Left ventricle myocardium inferior (tissue), 1 donor: ENCODE measurements around the gene STK38. TPM values are rescaled to one million over a fixed set of nuclear protein-coding genes. Genes with fewer than 3 reads are reported as not detected.
"Not testable (repeated sequence)": the region's sequence is repeated elsewhere in the genome, so short reads cannot be mapped to it uniquely, and the experiment has no call there.

ENCODE experiments used
- DNase-seq: peaks from one replicate; pipeline ENCODE4 v3.0.0-alpha.2; 2020
- H3K27ac ChIP-seq: fragments of 200-600 bp; replicated peaks from 2 replicates; pipeline ENCODE4 v1.8.0; 2021
- H3K27me3 ChIP-seq: fragments of 200-600 bp; 2 replicates; pipeline ENCODE4 v1.8.0; 2021; ENCODE audit warnings: low read depth
- H3K36me3 ChIP-seq: fragments of 200-600 bp; 2 replicates; pipeline ENCODE4 v1.8.0; 2021
- H3K4me1 ChIP-seq: fragments of 200-600 bp; 2 replicates; pipeline ENCODE4 v1.8.0; 2021
- H3K4me3 ChIP-seq: fragments of 200-600 bp; 2 replicates; pipeline ENCODE4 v1.8.0; 2021; ENCODE audit warnings: mild to moderate bottlenecking, moderate library complexity
- H3K9me3 ChIP-seq: fragments of 200-600 bp; replicated peaks from 2 replicates; pipeline ENCODE4 v1.8.0; 2021
- intact Hi-C: fragments of 100-400 bp; cut with micrococcal nuclease; formaldehyde crosslinking; loops from one replicate; pipeline ENCODE4 v1.11.0; 2022
- total RNA-seq: library from RNA; stranded (reverse); fragmentation: NEBNext Ultra II Directional; extraction: Animal tissue kit (Norgen Biotek cat#: 25700); gene quantifications from one replicate; pipeline ENCODE4 v1.2.1, GENCODE V29; 2021
- TF ChIP-seq, protein P1 (sequence below): fragments of 200-600 bp; IDR thresholded peaks from 2 replicates; pipeline ENCODE4 v1.8.0; 2021; ENCODE audit warnings: antibody characterized with exemption, mild to moderate bottlenecking, borderline replicate concordance
- donor health status: DM: no; HTN: yes; CAD: no; lungs with severe emphysema.

STK38 gene
- total RNA-seq, 1 donor from 2014 or later, result 25.5 TPM

- H3K27me3 ChIP-seq, result no peaks in the 10 kb centered on the region
- no peaks in the 10 kb centered on the region for H3K36me3 ChIP-seq
- H3K27ac ChIP-seq, result no peak overlapping the region
- DNase-seq, result no peak
- H3K9me3 ChIP-seq, result no peaks in the 10 kb centered on the region
- TF ChIP-seq, protein P1, sequence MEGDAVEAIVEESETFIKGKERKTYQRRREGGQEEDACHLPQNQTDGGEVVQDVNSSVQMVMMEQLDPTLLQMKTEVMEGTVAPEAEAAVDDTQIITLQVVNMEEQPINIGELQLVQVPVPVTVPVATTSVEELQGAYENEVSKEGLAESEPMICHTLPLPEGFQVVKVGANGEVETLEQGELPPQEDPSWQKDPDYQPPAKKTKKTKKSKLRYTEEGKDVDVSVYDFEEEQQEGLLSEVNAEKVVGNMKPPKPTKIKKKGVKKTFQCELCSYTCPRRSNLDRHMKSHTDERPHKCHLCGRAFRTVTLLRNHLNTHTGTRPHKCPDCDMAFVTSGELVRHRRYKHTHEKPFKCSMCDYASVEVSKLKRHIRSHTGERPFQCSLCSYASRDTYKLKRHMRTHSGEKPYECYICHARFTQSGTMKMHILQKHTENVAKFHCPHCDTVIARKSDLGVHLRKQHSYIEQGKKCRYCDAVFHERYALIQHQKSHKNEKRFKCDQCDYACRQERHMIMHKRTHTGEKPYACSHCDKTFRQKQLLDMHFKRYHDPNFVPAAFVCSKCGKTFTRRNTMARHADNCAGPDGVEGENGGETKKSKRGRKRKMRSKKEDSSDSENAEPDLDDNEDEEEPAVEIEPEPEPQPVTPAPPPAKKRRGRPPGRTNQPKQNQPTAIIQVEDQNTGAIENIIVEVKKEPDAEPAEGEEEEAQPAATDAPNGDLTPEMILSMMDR, result no peak
- peaks cover 41% of the 10 kb centered on the region for H3K4me1 ChIP-seq
- no peak overlapping the region for H3K4me3 ChIP-seq
- intact Hi-C loops, result no loop called here
Measured at GRCh38 chr6:36460916-36461315, 86.4 kb downstream of the STK38 start.

- Histone ChIP-seq H3K9me3 (no peaks in the 10 kb centered on the region), H3K4me3 (no peak overlapping the region), H3K27ac (no peak overlapping the region), H3K27me3 (no peaks in the 10 kb centered on the region), H3K4me1 (peaks cover 49% of the 10 kb centered on the region), H3K36me3 (no peaks in the 10 kb centered on the region)
- intact Hi-C loops, result no loop called here
- no peak for DNase-seq
- TF ChIP-seq, protein P1, result no peak
Measured at GRCh38 chr6:36459501-36459900, 87.8 kb downstream of the STK38 start.

DNA sequence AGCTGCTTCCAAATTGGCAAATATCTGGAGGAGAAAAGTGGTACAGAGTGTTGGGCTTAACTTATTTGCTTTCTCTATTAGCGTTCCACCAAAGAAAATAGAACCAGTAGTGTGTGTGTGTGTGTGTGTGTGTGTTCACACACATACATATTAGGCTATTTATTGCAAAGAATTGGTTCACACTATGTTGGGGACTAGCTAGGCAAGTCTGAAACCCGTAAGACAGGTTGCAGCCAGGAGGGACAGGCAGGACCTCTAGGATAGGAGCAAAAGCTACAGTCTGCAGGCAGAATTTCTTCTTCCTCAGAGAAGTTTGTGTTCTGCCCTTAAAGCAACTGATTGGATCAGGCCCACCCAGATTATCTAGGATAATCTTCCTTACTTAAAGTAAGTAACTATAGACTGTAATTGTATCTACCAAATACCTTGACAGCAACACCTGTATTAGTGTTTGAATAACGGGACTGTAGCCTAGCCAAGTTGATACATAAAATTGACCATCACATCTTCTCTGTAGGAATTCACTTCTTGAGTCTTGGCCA lies 91.7 kb downstream of the STK38 start:
- H3K27ac ChIP-seq, result no peak overlapping the region
- intact Hi-C loops, result no loop called here
- H3K27me3 ChIP-seq, result no peaks in the 10 kb centered on the region
- peaks cover 24% of the 10 kb centered on the region for H3K4me1 ChIP-seq
- no peaks in the 10 kb centered on the region for H3K9me3 ChIP-seq
- TF ChIP-seq, protein P1, result no peak
- DNase-seq, result no peak
- no peak overlapping the region for H3K4me3 ChIP-seq
- H3K36me3 ChIP-seq, result peaks cover 8% of the 10 kb centered on the region

GRCh38 chr6:36452897-36453296 lies 94.4 kb downstream of the STK38 start:
- H3K27me3 ChIP-seq, intact Hi-C loops, H3K4me3 ChIP-seq, H3K9me3 ChIP-seq, DNase-seq, H3K27ac ChIP-seq: not testable (repeated sequence)
- Histone ChIP-seq H3K4me1 (peaks cover 14% of the 10 kb centered on the region), H3K36me3 (peaks cover 20% of the 10 kb centered on the region)

- DNase-seq, H3K27me3 ChIP-seq, H3K4me3 ChIP-seq, H3K9me3 ChIP-seq, intact Hi-C loops, H3K27ac ChIP-seq: not testable (repeated sequence)
- peaks cover 30% of the 10 kb centered on the region for H3K4me1 ChIP-seq
- peaks cover 20% of the 10 kb centered on the region for H3K36me3 ChIP-seq
Measured at GRCh38 chr6:36449173-36449572, 98.1 kb downstream of the STK38 start.

GRCh38 chr6:36445621-36446020 lies 101.7 kb downstream of the STK38 start:
- Histone ChIP-seq H3K4me1 (peaks cover 63% of the 10 kb centered on the region), H3K27ac (no peak overlapping the region), H3K27me3 (no peaks in the 10 kb centered on the region), H3K4me3 (no peak overlapping the region), H3K36me3 (peaks cover 12% of the 10 kb centered on the region), H3K9me3 (peaks cover 6% of the 10 kb centered on the region)
- no peak for DNase-seq
- TF ChIP-seq, protein P1, result no peak
- intact Hi-C loops, result no loop called here
